ENCODE data around the gene SPRY4. TPM values are rescaled to one million over a fixed set of nuclear protein-coding genes. Genes with fewer than 3 reads are reported as not detected.

The SPRY4 gene
- total and polyA plus RNA-seq, 2 of the 13 experiments (the other 11 are each of a cell fraction or from before 2014, with no cell fraction given): 8.9 to 17.8 TPM

DNA sequence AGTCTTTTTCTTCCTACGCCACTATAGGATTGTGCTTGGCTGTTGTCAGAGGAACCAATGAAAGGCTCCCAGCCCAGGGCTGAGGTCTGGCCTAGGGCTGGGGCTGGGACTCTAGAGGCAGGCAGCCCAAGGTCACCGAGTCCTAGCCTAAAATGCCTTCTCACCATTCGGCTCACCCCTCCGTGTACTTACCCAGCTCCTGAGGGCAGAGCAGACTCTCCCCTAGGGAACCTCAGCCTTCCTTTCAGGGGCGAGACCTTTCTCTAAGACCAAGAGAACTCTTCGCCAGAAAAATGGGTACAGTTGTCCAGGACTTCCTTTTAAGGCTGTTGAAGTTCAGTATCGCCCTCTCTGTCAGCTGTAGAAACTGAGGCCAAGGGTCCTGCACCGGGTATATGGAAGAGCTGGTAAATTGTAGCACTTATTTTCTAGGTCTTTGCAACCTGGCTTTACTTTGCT is 1.7 kb upstream of the SPRY4 start (continued):
- TF ChIP-seq, protein P1, sequence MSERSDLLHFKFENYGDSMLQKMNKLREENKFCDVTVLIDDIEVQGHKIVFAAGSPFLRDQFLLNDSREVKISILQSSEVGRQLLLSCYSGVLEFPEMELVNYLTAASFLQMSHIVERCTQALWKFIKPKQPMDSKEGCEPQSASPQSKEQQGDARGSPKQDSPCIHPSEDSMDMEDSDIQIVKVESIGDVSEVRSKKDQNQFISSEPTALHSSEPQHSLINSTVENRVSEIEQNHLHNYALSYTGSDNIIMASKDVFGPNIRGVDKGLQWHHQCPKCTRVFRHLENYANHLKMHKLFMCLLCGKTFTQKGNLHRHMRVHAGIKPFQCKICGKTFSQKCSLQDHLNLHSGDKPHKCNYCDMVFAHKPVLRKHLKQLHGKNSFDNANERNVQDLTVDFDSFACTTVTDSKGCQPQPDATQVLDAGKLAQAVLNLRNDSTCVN (CRISPR knock-in tag; IDR thresholded peaks at IDR 0.05; ENCODE audit: borderline replicate concordance): peak; percentile 67; the same call in 1 of the 2 replicates
- no peak for TF ChIP-seq ZFP36L1 (CRISPR knock-in tag; IDR thresholded peaks at IDR 0.05)
- TF ChIP-seq, protein P2, sequence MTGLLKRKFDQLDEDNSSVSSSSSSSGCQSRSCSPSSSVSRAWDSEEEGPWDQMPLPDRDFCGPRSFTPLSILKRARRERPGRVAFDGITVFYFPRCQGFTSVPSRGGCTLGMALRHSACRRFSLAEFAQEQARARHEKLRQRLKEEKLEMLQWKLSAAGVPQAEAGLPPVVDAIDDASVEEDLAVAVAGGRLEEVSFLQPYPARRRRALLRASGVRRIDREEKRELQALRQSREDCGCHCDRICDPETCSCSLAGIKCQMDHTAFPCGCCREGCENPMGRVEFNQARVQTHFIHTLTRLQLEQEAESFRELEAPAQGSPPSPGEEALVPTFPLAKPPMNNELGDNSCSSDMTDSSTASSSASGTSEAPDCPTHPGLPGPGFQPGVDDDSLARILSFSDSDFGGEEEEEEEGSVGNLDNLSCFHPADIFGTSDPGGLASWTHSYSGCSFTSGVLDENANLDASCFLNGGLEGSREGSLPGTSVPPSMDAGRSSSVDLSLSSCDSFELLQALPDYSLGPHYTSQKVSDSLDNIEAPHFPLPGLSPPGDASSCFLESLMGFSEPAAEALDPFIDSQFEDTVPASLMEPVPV (CRISPR knock-in tag; IDR thresholded peaks at IDR 0.05): 0 out of 2 replicates have a peak, but pooled peaks have one; percentile 8
- peak; percentile 79 for TF ChIP-seq ZMYM3 (CRISPR knock-in tag; IDR thresholded peaks at IDR 0.05)
- TF ChIP-seq ZFY (CRISPR knock-in tag; IDR thresholded peaks at IDR 0.05): peak; percentile 4; the same call in 1 of the 2 replicates
- 0 out of 2 replicates have a peak, but pooled peaks have one; percentile 7 for TF ChIP-seq SALL1 (CRISPR knock-in tag; IDR thresholded peaks at IDR 0.05)
- 0 out of 2 replicates have a peak, but pooled peaks have one; percentile 18 for TF ChIP-seq NKX3-1 (CRISPR knock-in tag; IDR thresholded peaks at IDR 0.05)
- TF ChIP-seq AHR (CRISPR knock-in tag; IDR thresholded peaks at IDR 0.05): 0 out of 2 replicates have a peak, but pooled peaks have one; percentile 18
- 0 out of 2 replicates have a peak, but pooled peaks have one; percentile 32 for TF ChIP-seq ZNF782 (CRISPR knock-in tag; IDR thresholded peaks at IDR 0.05; ENCODE audit: borderline replicate concordance)
- TF ChIP-seq JUND (CRISPR knock-in tag; IDR thresholded peaks at IDR 0.05): no peak
- TF ChIP-seq, protein P3, sequence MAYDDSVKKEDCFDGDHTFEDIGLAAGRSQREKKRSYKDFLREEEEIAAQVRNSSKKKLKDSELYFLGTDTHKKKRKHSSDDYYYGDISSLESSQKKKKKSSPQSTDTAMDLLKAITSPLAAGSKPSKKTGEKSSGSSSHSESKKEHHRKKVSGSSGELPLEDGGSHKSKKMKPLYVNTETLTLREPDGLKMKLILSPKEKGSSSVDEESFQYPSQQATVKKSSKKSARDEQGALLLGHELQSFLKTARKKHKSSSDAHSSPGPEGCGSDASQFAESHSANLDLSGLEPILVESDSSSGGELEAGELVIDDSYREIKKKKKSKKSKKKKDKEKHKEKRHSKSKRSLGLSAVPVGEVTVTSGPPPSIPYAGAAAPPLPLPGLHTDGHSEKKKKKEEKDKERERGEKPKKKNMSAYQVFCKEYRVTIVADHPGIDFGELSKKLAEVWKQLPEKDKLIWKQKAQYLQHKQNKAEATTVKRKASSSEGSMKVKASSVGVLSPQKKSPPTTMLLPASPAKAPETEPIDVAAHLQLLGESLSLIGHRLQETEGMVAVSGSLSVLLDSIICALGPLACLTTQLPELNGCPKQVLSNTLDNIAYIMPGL (CRISPR knock-in tag; IDR thresholded peaks at IDR 0.05; ENCODE audit: borderline replicate concordance in 1 of 2, low read depth in 1 of 2): 0 out of 4 replicates have a peak, but pooled peaks of 1 of the 2 experiments have one; percentile 4
- TF ChIP-seq ZNF788 (CRISPR knock-in tag; IDR thresholded peaks at IDR 0.05; ENCODE audit: borderline replicate concordance): no peak
- no peak for TF ChIP-seq ZNF331 (CRISPR knock-in tag; IDR thresholded peaks at IDR 0.05)
- TF ChIP-seq ZNF629 (CRISPR knock-in tag; conservative IDR thresholded peaks at IDR 0.05): peak; percentile 93
- no peak for TF ChIP-seq RXRB (CRISPR knock-in tag; IDR thresholded peaks at IDR 0.05; ENCODE audit: borderline replicate concordance)
- 0 out of 2 replicates have a peak, but pooled peaks have one; percentile 24 for TF ChIP-seq ZBTB20 (CRISPR knock-in tag; IDR thresholded peaks at IDR 0.05; ENCODE audit: borderline replicate concordance, low read depth)
- no peak for TF ChIP-seq SMAD1 (CRISPR knock-in tag; IDR thresholded peaks at IDR 0.05; ENCODE audit: borderline replicate concordance, low read depth)

Data from HepG2 (cell line).